Activated T-helper 1 cell treated with anti-CD3 and anti-CD28 coated beads, Interleukin-12 subunit alpha, Interleukin-12 subunit beta, Interleukin-2, Interleukin-4 antibody, amounts not matched to agents 30 ng/mL and 10 ng/mL and 1 ng/mL, durations not matched to agents 14 hours and 24 hours and 36 hours (primary cell): Measurements from ENCODE around the gene MIEF2. TPM values are rescaled to one million over a fixed set of nuclear protein-coding genes. Genes with fewer than 3 reads are reported as not detected.
"Not testable (repeated sequence)": the region's sequence is repeated elsewhere in the genome, so short reads cannot be mapped to it uniquely, and the experiment has no call there.

Experiments
- DNase-seq: peaks from one replicate; pipeline ENCODE4 v3.0.0; 2021; ENCODE audit warnings: low spot score
- H3K27ac Mint-ChIP-seq: one replicate; pipeline ENCODE4 v1.8.0; 2021; ENCODE audit warnings: mild to moderate bottlenecking, mixed read lengths
- H3K27me3 Mint-ChIP-seq: one replicate; pipeline ENCODE4 v1.8.0; 2022; ENCODE audit warnings: mild to moderate bottlenecking, moderate library complexity, mixed read lengths; ENCODE audit not compliant: insufficient read depth
- H3K36me3 Mint-ChIP-seq: one replicate; pipeline ENCODE4 v1.8.0; 2021; ENCODE audit warnings: low read depth, mixed read lengths
- H3K4me1 Mint-ChIP-seq: one replicate; pipeline ENCODE4 v1.8.0; 2021; ENCODE audit warnings: low read depth, mixed read lengths
- H3K4me3 Mint-ChIP-seq: one replicate; pipeline ENCODE4 v1.8.0; 2021; ENCODE audit warnings: mild to moderate bottlenecking, moderate library complexity, mixed read lengths
- H3K9me3 Mint-ChIP-seq: one replicate; pipeline ENCODE4 v1.8.0; 2021; ENCODE audit warnings: mixed read lengths
- intact Hi-C: fragments of 100-400 bp; cut with micrococcal nuclease; formaldehyde crosslinking; loops from one replicate; pipeline ENCODE4 v1.15.1; 2024
- total RNA-seq: library from RNA; stranded (reverse); gene quantifications from 2 replicates; pipeline ENCODE4 v1.2.3, GENCODE V29; 2022

The MIEF2 gene
- 5.8 and 7.0 TPM in 2 replicates for total RNA-seq

GRCh38 chr17:18260332-18261145, at the start of gene MIEF2:
MIEF2 (plus strand) TSS chr17:18260662; CDS start chr17:18262721, 2,059 bp downstream.
- intact Hi-C loops: loop anchor here (1.0 to 2.0 kb wide), 5 partner anchors 35 to 173 kb away; partner anchors contain the start of genes ALKBH5, DRG2, LLGL1 and SHMT1
- H3K27me3 Mint-ChIP-seq: no peaks in the 10 kb centered on the region
- H3K27ac Mint-ChIP-seq: peak within 1 kb of the TSS; percentile 76
- H3K4me3 Mint-ChIP-seq: peak within 1 kb of the TSS; percentile 82
- H3K4me1 Mint-ChIP-seq: peaks cover 31% of the 10 kb centered on the region
- DNase-seq: peak; percentile 91
- peaks cover 9% of the 10 kb centered on the region for H3K36me3 Mint-ChIP-seq
- H3K9me3 Mint-ChIP-seq: no peaks in the 10 kb centered on the region

- Mint-ChIP-seq H3K27me3 (no peaks in the 10 kb centered on the region), H3K27ac (no peak overlapping the region), H3K9me3 (no peaks in the 10 kb centered on the region), H3K4me3 (no peak overlapping the region), H3K36me3 (peaks cover 13% of the 10 kb centered on the region), H3K4me1 (peaks cover 5% of the 10 kb centered on the region)
- intact Hi-C loops: no loop called here
- no peak for DNase-seq
Measured at GRCh38 chr17:18213666-18214270, 46.7 kb upstream of the MIEF2 start.

- H3K36me3 Mint-ChIP-seq, H3K27ac Mint-ChIP-seq, H3K4me1 Mint-ChIP-seq, H3K4me3 Mint-ChIP-seq, H3K27me3 Mint-ChIP-seq, DNase-seq, H3K9me3 Mint-ChIP-seq: not testable (repeated sequence)
- intact Hi-C loops: loop anchor here (1.0 kb wide), 1 partner anchor 76 kb away; no protein-coding TSS in a partner anchor
Measured at GRCh38 chr17:18216906-18217305, 43.6 kb upstream of the MIEF2 start.

GRCh38 chr17:18217412-18218015, 42.9 kb upstream of the MIEF2 start:
- Mint-ChIP-seq H3K4me1 (peaks cover 5% of the 10 kb centered on the region), H3K36me3 (no peaks in the 10 kb centered on the region), H3K9me3 (no peaks in the 10 kb centered on the region), H3K27me3 (no peaks in the 10 kb centered on the region), H3K27ac (no peak overlapping the region), H3K4me3 (no peak overlapping the region)
- intact Hi-C loops: loop anchor here (1.0 kb wide), 1 partner anchor 76 kb away; no protein-coding TSS in a partner anchor
- peak; percentile 65 for DNase-seq

GRCh38 chr17:18218756-18219415, 41.6 kb upstream of the MIEF2 start:
- H3K36me3 Mint-ChIP-seq: no peaks in the 10 kb centered on the region
- H3K27ac Mint-ChIP-seq: no peak overlapping the region
- intact Hi-C loops: no loop called here
- peaks cover 5% of the 10 kb centered on the region for H3K4me1 Mint-ChIP-seq
- no peaks in the 10 kb centered on the region for H3K9me3 Mint-ChIP-seq
- no peak for DNase-seq
- no peaks in the 10 kb centered on the region for H3K27me3 Mint-ChIP-seq
- no peak overlapping the region for H3K4me3 Mint-ChIP-seq

GRCh38 chr17:18224053-18224386, 36.4 kb upstream of the MIEF2 start:
- Mint-ChIP-seq H3K36me3 (no peaks in the 10 kb centered on the region), H3K27ac (no peak overlapping the region)

GRCh38 chr17:18224387-18225120, 35.9 kb upstream of the MIEF2 start:
- Mint-ChIP-seq H3K27me3 (peaks cover 2% of the 10 kb centered on the region), H3K4me3 (peak overlapping the region; percentile 70), H3K36me3 (no peaks in the 10 kb centered on the region), H3K4me1 (peaks cover 20% of the 10 kb centered on the region), H3K27ac (peak overlapping the region; percentile 48), H3K9me3 (no peaks in the 10 kb centered on the region)
- intact Hi-C loops: loop anchor here (1.0 to 5.0 kb wide), 7 partner anchors 36 to 186 kb away; partner anchors contain the start of genes ALKBH5, ATPAF2, DRG2 and GID4
- no peak for DNase-seq

More at GRCh38 chr17:18224053-18224386, 36.4 kb upstream of the MIEF2 start:
- H3K9me3 Mint-ChIP-seq: no peaks in the 10 kb centered on the region
- DNase-seq: no peak
- H3K4me3 Mint-ChIP-seq: no peak overlapping the region
- intact Hi-C loops: loop anchor here (2.0 kb wide), 3 partner anchors 83 to 185 kb away; partner anchors contain the start of genes ATPAF2, GID4 and SHMT1
- peaks cover 20% of the 10 kb centered on the region for H3K4me1 Mint-ChIP-seq
- H3K27me3 Mint-ChIP-seq: peaks cover 2% of the 10 kb centered on the region

- Mint-ChIP-seq H3K27me3 (peaks cover 2% of the 10 kb centered on the region), H3K36me3 (no peaks in the 10 kb centered on the region), H3K4me1 (peaks cover 20% of the 10 kb centered on the region), H3K4me3 (peak within 1 kb of the TSS; percentile 96), H3K27ac (peak within 1 kb of the TSS; percentile 90), H3K9me3 (no peaks in the 10 kb centered on the region)
- DNase-seq: peak; percentile 95
- intact Hi-C loops: loop anchor here (1.0 to 5.0 kb wide), 7 partner anchors 35 to 186 kb away; partner anchors contain the start of genes ALKBH5, ATPAF2, DRG2 and GID4
Measured at GRCh38 chr17:18225121-18225641, 35.3 kb upstream of the MIEF2 start, which contains the start of gene LLGL1. LLGL1 (plus strand) TSS chr17:18225635; CDS start chr17:18225683, 48 bp downstream.

- intact Hi-C loops: loop anchor here (1.0 to 5.0 kb wide), 7 partner anchors 35 to 187 kb away; partner anchors contain the start of genes ALKBH5, ATPAF2, DRG2 and GID4
- H3K27me3 Mint-ChIP-seq: peaks cover 2% of the 10 kb centered on the region
- peak overlapping the region; percentile 96 for H3K4me3 Mint-ChIP-seq
- H3K4me1 Mint-ChIP-seq: peaks cover 20% of the 10 kb centered on the region
- DNase-seq: no peak
- H3K27ac Mint-ChIP-seq: peak overlapping the region; percentile 90
- no peaks in the 10 kb centered on the region for H3K9me3 Mint-ChIP-seq
- H3K36me3 Mint-ChIP-seq: no peaks in the 10 kb centered on the region
Measured at GRCh38 chr17:18225642-18226283, 34.7 kb upstream of the MIEF2 start.

- Mint-ChIP-seq H3K4me3 (peak overlapping the region; percentile 96), H3K36me3 (no peaks in the 10 kb centered on the region), H3K9me3 (no peaks in the 10 kb centered on the region), H3K27ac (peak overlapping the region; percentile 90), H3K4me1 (peaks cover 20% of the 10 kb centered on the region), H3K27me3 (peaks cover 2% of the 10 kb centered on the region)
- DNase-seq: no peak
- intact Hi-C loops: loop anchor here (5.0 kb wide), 1 partner anchor 139 kb away; the partner anchor contains the start of gene DRG2
Measured at GRCh38 chr17:18226284-18226945, 34.0 kb upstream of the MIEF2 start.

- Mint-ChIP-seq H3K9me3 (no peaks in the 10 kb centered on the region), H3K27ac (no peak overlapping the region), H3K27me3 (peaks cover 2% of the 10 kb centered on the region), H3K4me1 (peaks cover 20% of the 10 kb centered on the region), H3K4me3 (peak overlapping the region; percentile 3), H3K36me3 (no peaks in the 10 kb centered on the region)
- intact Hi-C loops: loop anchor here (5.0 kb wide), 1 partner anchor 140 kb away; the partner anchor contains the start of gene DRG2
- DNase-seq: no peak
Measured at GRCh38 chr17:18227635-18228034, 32.8 kb upstream of the MIEF2 start.
